ENCODE data around the gene MED13L.
"Not testable (repeated sequence)": the region's sequence is repeated elsewhere in the genome, so short reads cannot be mapped to it uniquely, and the experiment has no call there.

Gene MED13L

GRCh38 chr12:115983226-115983798 lies 294.2 kb downstream of the MED13L start:
- DNase-seq (ENCODE audit: low read depth in 2 of 3, low spot score in 1 of 3), result no peak

- DNase-seq (ENCODE audit: low read depth in 2 of 3, low spot score in 1 of 3), result no peak
Measured at GRCh38 chr12:115980339-115980738, 297.2 kb downstream of the MED13L start.

- no peak for DNase-seq (ENCODE audit: low read depth in 2 of 3, low spot score in 1 of 3)
Measured at GRCh38 chr12:115979851-115980250, 297.6 kb downstream of the MED13L start.

GRCh38 chr12:115979351-115979750 lies 298.1 kb downstream of the MED13L start:
- DNase-seq (ENCODE audit: low read depth in 2 of 3, low spot score in 1 of 3), result no peak

- DNase-seq (ENCODE audit: low read depth in 2 of 3, low spot score in 1 of 3), result not testable (repeated sequence)
Measured at GRCh38 chr12:115976829-115977228, 300.7 kb downstream of the MED13L start.

- no peak for DNase-seq (ENCODE audit: low read depth in 2 of 3, low spot score in 1 of 3)
Measured at GRCh38 chr12:115975411-115975810, 302.1 kb downstream of the MED13L start.

- no peak for DNase-seq (ENCODE audit: low read depth in 2 of 3, low spot score in 1 of 3)
Measured at GRCh38 chr12:115973968-115974724, 303.3 kb downstream of the MED13L start.

- DNase-seq (ENCODE audit: low read depth in 2 of 3, low spot score in 1 of 3), result no peak
Measured at GRCh38 chr12:115973066-115973465, 304.4 kb downstream of the MED13L start.

GRCh38 chr12:115972241-115972640 lies 305.3 kb downstream of the MED13L start:
- DNase-seq (ENCODE audit: low read depth in 2 of 3, low spot score in 1 of 3), result no peak

- DNase-seq (ENCODE audit: low read depth in 2 of 3, low spot score in 1 of 3), result no peak
Measured at GRCh38 chr12:115968211-115968610, 309.3 kb downstream of the MED13L start.

GRCh38 chr12:115966376-115966775 lies 311.1 kb downstream of the MED13L start:
- no peak for DNase-seq (ENCODE audit: low read depth in 2 of 3, low spot score in 1 of 3)

GRCh38 chr12:115964626-115965025 lies 312.9 kb downstream of the MED13L start:
- DNase-seq (ENCODE audit: low read depth in 2 of 3, low spot score in 1 of 3), result no peak

- no peak for DNase-seq (ENCODE audit: low read depth in 2 of 3, low spot score in 1 of 3)
Measured at GRCh38 chr12:115964214-115964613, 313.3 kb downstream of the MED13L start.

GRCh38 chr12:115962216-115962615 lies 315.3 kb downstream of the MED13L start:
- no peak for DNase-seq (ENCODE audit: low read depth in 2 of 3, low spot score in 1 of 3)

GRCh38 chr12:115960868-115961802 lies 316.4 kb downstream of the MED13L start:
- no peak for DNase-seq (ENCODE audit: low read depth in 2 of 3, low spot score in 1 of 3)

GRCh38 chr12:115957686-115958290 lies 319.7 kb downstream of the MED13L start:
- DNase-seq (ENCODE audit: low read depth in 2 of 3, low spot score in 1 of 3), result no peak

- no peak for DNase-seq (ENCODE audit: low read depth in 2 of 3, low spot score in 1 of 3)
Measured at GRCh38 chr12:115956659-115957058, 320.8 kb downstream of the MED13L start.

- no peak for DNase-seq (ENCODE audit: low read depth in 2 of 3, low spot score in 1 of 3)
Measured at GRCh38 chr12:115956236-115956635, 321.3 kb downstream of the MED13L start.

GRCh38 chr12:115953450-115953849 lies 324.0 kb downstream of the MED13L start:
- no peak for DNase-seq (ENCODE audit: low read depth in 2 of 3, low spot score in 1 of 3)

GRCh38 chr12:115953031-115953430 lies 324.5 kb downstream of the MED13L start:
- DNase-seq (ENCODE audit: low read depth in 2 of 3, low spot score in 1 of 3), result no peak

GRCh38 chr12:115950959-115951358 lies 326.5 kb downstream of the MED13L start:
- no peak for DNase-seq (ENCODE audit: low read depth in 2 of 3, low spot score in 1 of 3)

Measured in stimulated activated CD4-positive, alpha-beta T cell treated with anti-CD3 and anti-CD28 coated beads, Interleukin-12 subunit alpha, Interleukin-12 subunit beta, amount 100 ng/mL, for 48 hours (primary cell).